ENCODE measurements around the gene SLC1A4.

DNA sequence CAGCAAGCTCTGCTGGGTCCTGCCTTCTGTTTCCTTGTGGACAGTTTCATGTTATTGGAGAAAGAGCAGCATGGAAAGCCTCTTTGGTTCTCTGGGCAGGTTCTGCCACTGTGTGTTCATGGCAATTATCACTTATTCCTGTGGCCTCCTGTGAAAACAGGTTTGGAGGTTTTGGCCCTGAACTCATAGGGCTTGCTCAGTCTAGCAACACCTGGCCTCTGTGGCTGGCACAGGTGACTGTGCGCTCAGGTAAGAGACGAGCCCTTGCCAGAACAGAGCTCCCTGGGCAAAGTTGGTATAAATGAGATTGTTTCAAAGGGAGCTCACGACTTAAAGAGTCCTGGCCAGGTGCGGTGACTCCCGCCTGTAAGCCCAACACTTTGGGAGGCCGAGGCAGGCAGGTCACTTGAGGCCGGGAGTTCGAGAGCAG, 72.7 kb downstream of the SLC1A4 start:
- TF ChIP-seq, protein P1, sequence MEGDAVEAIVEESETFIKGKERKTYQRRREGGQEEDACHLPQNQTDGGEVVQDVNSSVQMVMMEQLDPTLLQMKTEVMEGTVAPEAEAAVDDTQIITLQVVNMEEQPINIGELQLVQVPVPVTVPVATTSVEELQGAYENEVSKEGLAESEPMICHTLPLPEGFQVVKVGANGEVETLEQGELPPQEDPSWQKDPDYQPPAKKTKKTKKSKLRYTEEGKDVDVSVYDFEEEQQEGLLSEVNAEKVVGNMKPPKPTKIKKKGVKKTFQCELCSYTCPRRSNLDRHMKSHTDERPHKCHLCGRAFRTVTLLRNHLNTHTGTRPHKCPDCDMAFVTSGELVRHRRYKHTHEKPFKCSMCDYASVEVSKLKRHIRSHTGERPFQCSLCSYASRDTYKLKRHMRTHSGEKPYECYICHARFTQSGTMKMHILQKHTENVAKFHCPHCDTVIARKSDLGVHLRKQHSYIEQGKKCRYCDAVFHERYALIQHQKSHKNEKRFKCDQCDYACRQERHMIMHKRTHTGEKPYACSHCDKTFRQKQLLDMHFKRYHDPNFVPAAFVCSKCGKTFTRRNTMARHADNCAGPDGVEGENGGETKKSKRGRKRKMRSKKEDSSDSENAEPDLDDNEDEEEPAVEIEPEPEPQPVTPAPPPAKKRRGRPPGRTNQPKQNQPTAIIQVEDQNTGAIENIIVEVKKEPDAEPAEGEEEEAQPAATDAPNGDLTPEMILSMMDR (IDR thresholded peaks at IDR 0.05) = no peak
- no peak for TF ChIP-seq ZFX (IDR thresholded peaks at IDR 0.05; ENCODE audit: borderline replicate concordance)
